GM12873 (cell line): ENCODE data around the gene RGS5.

Experiments
- TF ChIP-seq, protein P1 (sequence below): IDR thresholded peaks from 2 replicates; pipeline ENCODE4 v1.5.1; 2012; ENCODE audit warnings: low read depth, mild to moderate bottlenecking, moderate library complexity, low read length, control low read depth; ENCODE audit not compliant: insufficient read depth; ENCODE audit errors: missing control alignments

The RGS5 gene

GRCh38 chr1:163176797-163177196, 25.9 kb downstream of the RGS5 start:
- TF ChIP-seq, protein P1, sequence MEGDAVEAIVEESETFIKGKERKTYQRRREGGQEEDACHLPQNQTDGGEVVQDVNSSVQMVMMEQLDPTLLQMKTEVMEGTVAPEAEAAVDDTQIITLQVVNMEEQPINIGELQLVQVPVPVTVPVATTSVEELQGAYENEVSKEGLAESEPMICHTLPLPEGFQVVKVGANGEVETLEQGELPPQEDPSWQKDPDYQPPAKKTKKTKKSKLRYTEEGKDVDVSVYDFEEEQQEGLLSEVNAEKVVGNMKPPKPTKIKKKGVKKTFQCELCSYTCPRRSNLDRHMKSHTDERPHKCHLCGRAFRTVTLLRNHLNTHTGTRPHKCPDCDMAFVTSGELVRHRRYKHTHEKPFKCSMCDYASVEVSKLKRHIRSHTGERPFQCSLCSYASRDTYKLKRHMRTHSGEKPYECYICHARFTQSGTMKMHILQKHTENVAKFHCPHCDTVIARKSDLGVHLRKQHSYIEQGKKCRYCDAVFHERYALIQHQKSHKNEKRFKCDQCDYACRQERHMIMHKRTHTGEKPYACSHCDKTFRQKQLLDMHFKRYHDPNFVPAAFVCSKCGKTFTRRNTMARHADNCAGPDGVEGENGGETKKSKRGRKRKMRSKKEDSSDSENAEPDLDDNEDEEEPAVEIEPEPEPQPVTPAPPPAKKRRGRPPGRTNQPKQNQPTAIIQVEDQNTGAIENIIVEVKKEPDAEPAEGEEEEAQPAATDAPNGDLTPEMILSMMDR = no peak

- TF ChIP-seq, protein P1 = peak; percentile 84
These were observed 27.9 kb downstream of the RGS5 start for GRCh38 chr1:163174524-163175437.

GRCh38 chr1:163173121-163173520, 29.6 kb downstream of the RGS5 start:
- TF ChIP-seq, protein P1 = no peak

GRCh38 chr1:163172596-163172995, 30.1 kb downstream of the RGS5 start:
- TF ChIP-seq, protein P1 = no peak

- TF ChIP-seq, protein P1 = no peak
These were observed 30.9 kb downstream of the RGS5 start for GRCh38 chr1:163171826-163172225.

DNA sequence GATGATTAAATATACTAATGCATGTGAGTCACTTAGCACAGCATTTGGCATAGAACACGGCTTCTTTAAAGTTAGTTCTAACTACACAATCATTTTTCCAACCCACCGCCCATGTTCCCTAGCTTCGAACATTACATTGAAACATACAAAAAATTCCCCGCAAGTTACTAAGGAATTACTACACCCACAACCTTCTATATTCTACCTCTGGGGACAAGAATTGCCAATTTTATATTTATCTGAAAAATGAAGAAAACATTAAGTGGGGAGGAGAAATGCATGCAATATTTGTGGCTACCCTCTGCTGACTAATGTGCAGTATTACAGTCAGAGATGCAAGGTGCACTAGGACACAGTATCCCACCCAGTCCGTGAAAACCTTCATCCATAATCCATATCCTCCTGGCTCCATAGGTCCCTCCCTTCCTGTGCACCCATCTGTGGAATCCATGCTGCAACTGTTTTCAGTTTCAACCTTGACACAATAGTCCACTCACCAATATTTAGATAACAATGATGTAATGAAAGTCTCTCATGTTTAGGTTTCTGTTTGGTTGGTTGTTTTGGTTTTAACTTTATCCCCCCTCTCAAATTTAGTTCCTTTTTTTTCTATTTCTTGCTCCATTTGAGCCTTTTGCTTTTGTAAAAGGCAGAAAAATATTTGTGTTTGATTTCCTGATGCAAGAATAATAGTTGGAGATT, 31.6 kb downstream of the RGS5 start:
- TF ChIP-seq, protein P1 = peak; percentile 31

- TF ChIP-seq, protein P1 = no peak
These were observed 32.4 kb downstream of the RGS5 start for GRCh38 chr1:163170331-163170730.
